Karpas-422 (cell line): ENCODE measurements around the gene ATMIN. TPM values are rescaled to one million over a fixed set of nuclear protein-coding genes. Genes with fewer than 3 reads are reported as not detected.
A peak's percentile ranks its signal among the peaks of the same experiment; 100 is the strongest.

ENCODE experiments used
- DNase-seq: peaks from one replicate; pipeline ENCODE4 v3.0.0-alpha.2; 2015
- H2AFZ ChIP-seq: fragments of 200-600 bp; sonication (generic); 2 replicates; pipeline ENCODE4 v1.6.1; 2014; ENCODE audit warnings: antibody characterized with exemption, low read length, mixed read lengths
- H3K27ac ChIP-seq: fragments of 200-600 bp; sonication (generic); 2 replicates; pipeline ENCODE4 v1.5.1; 2014; ENCODE audit warnings: mild to moderate bottlenecking, low read length, moderate library complexity
- H3K27me3 ChIP-seq: fragments of 200-600 bp; sonication (generic); 2 replicates; pipeline ENCODE4 v1.6.1; 2014; ENCODE audit warnings: low read length, mixed read lengths
- H3K36me3 ChIP-seq: fragments of 200-600 bp; sonication (generic); 2 replicates; pipeline ENCODE4 v1.6.1; 2014; ENCODE audit warnings: low read length, mixed read lengths; ENCODE audit not compliant: insufficient read depth
- H3K4me1 ChIP-seq: fragments of 200-600 bp; sonication (generic); 2 replicates; pipeline ENCODE4 v1.6.1; 2014; ENCODE audit warnings: mild to moderate bottlenecking, low read length, mixed read lengths
- H3K4me2 ChIP-seq: fragments of 200-600 bp; sonication (generic); 2 replicates; pipeline ENCODE4 v1.6.1; 2014; ENCODE audit warnings: low read length, low read depth, mild to moderate bottlenecking; ENCODE audit not compliant: poor library complexity, severe bottlenecking
- H3K4me3 ChIP-seq: fragments of 200-600 bp; sonication (generic); 2 replicates; pipeline ENCODE4 v1.5.1; 2014; ENCODE audit warnings: mild to moderate bottlenecking, antibody characterized with exemption, low read length, mixed read lengths
- H3K79me2 ChIP-seq: fragments of 200-600 bp; sonication (generic); 2 replicates; pipeline ENCODE4 v1.6.1; 2014; ENCODE audit warnings: mild to moderate bottlenecking, low read length, mixed read lengths
- H3K9ac ChIP-seq: fragments of 200-600 bp; sonication (generic); 2 replicates; pipeline ENCODE4 v1.6.0; 2014; ENCODE audit warnings: low read length
- H3K9me2 ChIP-seq: fragments of 200-600 bp; sonication (generic), shearing (Covaris generic); replicated peaks from 2 replicates; pipeline ENCODE4 v1.6.0; 2014; ENCODE audit warnings: mild to moderate bottlenecking, low read length, moderate library complexity; ENCODE audit not compliant: insufficient read depth
- H3K9me3 ChIP-seq: fragments of 300-700, 200-600 bp; sonication (generic); 2 replicates; pipeline ENCODE4 v1.6.1; 2014; ENCODE audit warnings: low read length, mixed read lengths
- H4K20me1 ChIP-seq: fragments of 200-600 bp; sonication (generic); 2 replicates; pipeline ENCODE4 v1.6.1; 2014; ENCODE audit warnings: mild to moderate bottlenecking, antibody characterized with exemption, low read length, low read depth; ENCODE audit not compliant: insufficient read depth
- total RNA-seq: library from RNA; depleted of rRNA; stranded (reverse); fragments of >200 nt; shearing (Covaris generic); gene quantifications from 2 replicates; pipeline ENCODE4 v1.2.3, GENCODE V29; 2014; ENCODE audit warnings: low replicate concordance

The ATMIN gene
- total RNA-seq, 1 experiment from 2014 or later = 62.1 TPM

DNA sequence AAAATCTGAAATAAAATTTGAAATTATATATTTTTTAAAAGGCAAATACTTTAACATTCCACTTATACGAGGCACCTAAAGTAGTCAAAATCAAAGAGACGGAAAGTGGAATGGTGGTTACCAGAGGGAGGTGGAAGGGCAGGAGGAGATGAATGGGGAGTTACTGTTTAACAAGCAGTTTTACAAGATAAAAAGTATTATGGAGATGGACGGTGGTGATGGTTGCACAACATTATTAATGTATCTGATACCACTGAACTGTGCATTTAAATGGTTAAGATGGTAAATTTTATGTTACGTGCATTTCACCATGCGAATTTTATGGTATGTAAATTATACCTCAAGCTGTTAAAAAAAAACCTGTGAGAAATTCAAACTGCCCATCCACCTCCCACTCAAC, 34.3 kb upstream of the ATMIN start:
- H4K20me1 ChIP-seq = no peaks in the 10 kb centered on the region; the same call in 1 of the 2 replicates
- no peaks in the 10 kb centered on the region for H3K9me2 ChIP-seq
- H3K27me3 ChIP-seq = no peaks in the 10 kb centered on the region
- no peak overlapping the region for H2AFZ ChIP-seq
- H3K4me2 ChIP-seq = no peak overlapping the region
- H3K4me3 ChIP-seq = no peak overlapping the region
- peaks cover 52% of the 10 kb centered on the region for H3K4me1 ChIP-seq
- H3K9ac ChIP-seq = no peak overlapping the region
- no peak overlapping the region for H3K27ac ChIP-seq
- H3K79me2 ChIP-seq = peaks cover 99% of the 10 kb centered on the region
- peaks cover 4% of the 10 kb centered on the region; the same call in 1 of the 2 replicates for H3K36me3 ChIP-seq
- no peak for DNase-seq
- no peaks in the 10 kb centered on the region for H3K9me3 ChIP-seq

DNA sequence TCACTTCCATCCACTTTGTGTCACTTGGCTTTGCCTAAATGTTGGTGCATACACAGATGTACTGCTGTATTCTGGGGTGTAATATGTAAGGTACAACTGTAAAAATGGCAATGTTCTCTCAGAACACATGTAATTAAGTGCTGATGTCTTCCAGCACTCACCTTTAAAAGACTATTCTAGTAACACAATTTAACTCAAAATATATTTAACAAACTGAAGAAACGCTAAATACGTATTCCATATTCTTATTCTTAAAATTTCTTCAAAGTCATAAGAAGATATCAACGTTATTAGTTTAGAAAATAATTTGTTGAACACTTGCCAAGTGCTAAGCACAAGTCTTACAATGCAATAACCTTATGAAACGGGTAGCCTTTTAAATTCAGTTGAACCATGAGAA, 32.6 kb upstream of the ATMIN start:
- H3K27me3 ChIP-seq = no peaks in the 10 kb centered on the region
- no peak overlapping the region for H3K9ac ChIP-seq
- H3K79me2 ChIP-seq = peaks cover 91% of the 10 kb centered on the region
- H3K36me3 ChIP-seq = peaks cover 4% of the 10 kb centered on the region; the same call in 1 of the 2 replicates
- no peak for DNase-seq
- peaks cover 35% of the 10 kb centered on the region for H3K4me1 ChIP-seq
- no peak overlapping the region for H2AFZ ChIP-seq
- no peaks in the 10 kb centered on the region for H3K9me2 ChIP-seq
- H3K9me3 ChIP-seq = no peaks in the 10 kb centered on the region
- H3K27ac ChIP-seq = no peak overlapping the region
- no peak overlapping the region for H3K4me3 ChIP-seq
- peaks cover 2% of the 10 kb centered on the region; the same call in 1 of the 2 replicates for H4K20me1 ChIP-seq
- peak overlapping the region; percentile 76 for H3K4me2 ChIP-seq

DNA sequence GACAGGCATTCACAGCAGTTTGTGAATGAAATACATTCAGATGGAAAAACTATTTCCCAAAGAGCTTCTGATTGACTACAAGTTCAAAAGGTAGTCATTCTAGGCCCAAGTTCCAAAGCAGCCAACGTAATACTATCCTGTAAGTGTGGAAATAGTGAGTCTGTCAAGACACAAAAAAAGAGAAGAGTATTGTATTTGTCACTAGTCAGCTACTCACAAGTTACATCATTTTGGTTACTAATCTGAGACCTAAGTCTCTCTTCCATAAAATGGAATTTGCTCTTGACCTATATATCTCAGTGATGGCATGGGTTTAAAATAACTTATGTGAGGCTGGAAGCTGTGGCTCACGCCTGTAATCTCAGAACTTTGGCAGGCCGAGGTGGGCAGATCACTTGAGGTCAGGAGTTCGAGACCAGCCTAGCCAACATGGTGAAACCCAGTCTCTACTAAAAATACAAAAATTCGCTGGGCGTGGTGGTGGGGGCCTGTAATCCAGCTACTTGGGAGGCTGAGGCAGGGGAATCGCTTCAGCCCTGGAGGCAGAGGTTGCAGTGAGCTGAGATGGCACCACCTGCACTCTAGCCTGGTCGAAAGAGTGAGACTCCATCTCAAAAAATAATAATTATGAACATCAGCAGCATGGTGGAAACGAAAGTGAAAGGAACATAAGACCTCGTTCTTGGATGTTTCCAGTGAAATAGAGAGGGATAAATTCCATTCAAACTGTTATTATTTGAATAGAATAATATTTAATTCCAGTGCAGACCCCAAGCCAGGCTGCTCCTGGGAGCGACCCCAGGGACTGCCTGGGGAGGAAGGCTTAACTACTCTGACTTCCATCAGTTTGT, 31.8 kb upstream of the ATMIN start:
- no peak for DNase-seq
- Histone ChIP-seq H3K4me3 (peak overlapping the region; percentile 10; the same call in 1 of the 2 replicates), H3K9ac (peak overlapping the region; percentile 31)

GRCh38 chr16:81004646-81005353, 30.8 kb upstream of the ATMIN start:
- Histone ChIP-seq H3K9me2 (no peaks in the 10 kb centered on the region), H3K27me3 (no peaks in the 10 kb centered on the region), H2AFZ (no peak overlapping the region), H3K27ac (no peak overlapping the region), H3K79me2 (peaks cover 91% of the 10 kb centered on the region), H3K4me1 (peaks cover 46% of the 10 kb centered on the region), H3K4me3 (peak overlapping the region; percentile 44), H3K9me3 (no peaks in the 10 kb centered on the region), H3K9ac (peak overlapping the region; percentile 31), H3K4me2 (peak overlapping the region; percentile 76), H4K20me1 (peaks cover 5% of the 10 kb centered on the region; the same call in 1 of the 2 replicates), H3K36me3 (peaks cover 11% of the 10 kb centered on the region; the same call in 1 of the 2 replicates)
- peak; percentile 89 for DNase-seq

More for the DNA sequence above, 31.8 kb upstream of the ATMIN start:
- Histone ChIP-seq H3K36me3 (peaks cover 4% of the 10 kb centered on the region; the same call in 1 of the 2 replicates), H3K4me2 (peak overlapping the region; percentile 76), H3K27me3 (no peaks in the 10 kb centered on the region), H3K4me1 (peaks cover 40% of the 10 kb centered on the region), H3K27ac (no peak overlapping the region), H3K9me3 (no peaks in the 10 kb centered on the region), H4K20me1 (peaks cover 5% of the 10 kb centered on the region; the same call in 1 of the 2 replicates), H3K79me2 (peaks cover 91% of the 10 kb centered on the region), H3K9me2 (no peaks in the 10 kb centered on the region), H2AFZ (no peak overlapping the region)

DNA sequence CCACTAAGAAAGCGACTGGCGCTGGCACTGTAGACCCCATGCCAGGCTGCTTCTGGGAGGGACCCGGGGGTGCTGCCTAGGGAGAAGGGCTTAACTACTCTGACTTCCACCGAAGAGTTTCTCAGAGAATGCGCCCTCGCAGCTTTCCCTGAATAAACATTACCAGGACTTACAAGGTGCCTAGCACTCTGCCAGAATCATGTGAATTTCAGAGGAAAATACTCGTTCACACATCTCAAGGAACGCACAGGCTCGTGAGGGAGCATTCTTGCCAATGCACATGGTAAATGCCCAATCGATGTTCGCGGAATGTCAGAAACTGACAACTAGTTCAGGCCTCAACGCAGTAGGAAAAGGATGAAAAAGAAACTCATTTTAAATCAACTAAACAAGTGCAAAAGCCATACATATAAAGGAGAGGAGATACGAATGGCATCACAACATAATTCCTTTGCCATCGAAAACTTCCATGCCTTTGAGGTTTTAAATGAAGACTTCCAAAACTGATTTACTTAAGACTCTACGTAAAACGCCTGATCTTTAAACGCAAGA, 30.0 kb upstream of the ATMIN start:
- H3K9me2 ChIP-seq = no peaks in the 10 kb centered on the region
- peaks cover 5% of the 10 kb centered on the region; the same call in 1 of the 2 replicates for H4K20me1 ChIP-seq
- peak overlapping the region; percentile 76 for H3K4me2 ChIP-seq
- peak overlapping the region; percentile 97 for H3K9ac ChIP-seq
- peaks cover 11% of the 10 kb centered on the region; the same call in 1 of the 2 replicates for H3K36me3 ChIP-seq
- peak overlapping the region; percentile 98 for H3K4me3 ChIP-seq
- no peaks in the 10 kb centered on the region for H3K9me3 ChIP-seq
- H3K27me3 ChIP-seq = no peaks in the 10 kb centered on the region
- DNase-seq = no peak
- no peak overlapping the region; the same call in 1 of the 2 replicates for H3K27ac ChIP-seq
- H3K4me1 ChIP-seq = peaks cover 46% of the 10 kb centered on the region
- H2AFZ ChIP-seq = no peak overlapping the region
- peaks cover 91% of the 10 kb centered on the region for H3K79me2 ChIP-seq

GRCh38 chr16:81006211-81006812, 29.3 kb upstream of the ATMIN start:
- Histone ChIP-seq H3K27me3 (no peaks in the 10 kb centered on the region), H3K9me2 (no peaks in the 10 kb centered on the region), H4K20me1 (peaks cover 5% of the 10 kb centered on the region; the same call in 1 of the 2 replicates), H3K4me1 (peaks cover 46% of the 10 kb centered on the region), H2AFZ (peak overlapping the region; percentile 76; the same call in 1 of the 2 replicates), H3K79me2 (peaks cover 91% of the 10 kb centered on the region), H3K9ac (peak overlapping the region; percentile 97), H3K4me2 (peak overlapping the region; percentile 76), H3K4me3 (peak overlapping the region; percentile 98), H3K36me3 (peaks cover 7% of the 10 kb centered on the region; the same call in 1 of the 2 replicates), H3K27ac (peak overlapping the region; percentile 82), H3K9me3 (no peaks in the 10 kb centered on the region)
- peak; percentile 83 for DNase-seq

DNA sequence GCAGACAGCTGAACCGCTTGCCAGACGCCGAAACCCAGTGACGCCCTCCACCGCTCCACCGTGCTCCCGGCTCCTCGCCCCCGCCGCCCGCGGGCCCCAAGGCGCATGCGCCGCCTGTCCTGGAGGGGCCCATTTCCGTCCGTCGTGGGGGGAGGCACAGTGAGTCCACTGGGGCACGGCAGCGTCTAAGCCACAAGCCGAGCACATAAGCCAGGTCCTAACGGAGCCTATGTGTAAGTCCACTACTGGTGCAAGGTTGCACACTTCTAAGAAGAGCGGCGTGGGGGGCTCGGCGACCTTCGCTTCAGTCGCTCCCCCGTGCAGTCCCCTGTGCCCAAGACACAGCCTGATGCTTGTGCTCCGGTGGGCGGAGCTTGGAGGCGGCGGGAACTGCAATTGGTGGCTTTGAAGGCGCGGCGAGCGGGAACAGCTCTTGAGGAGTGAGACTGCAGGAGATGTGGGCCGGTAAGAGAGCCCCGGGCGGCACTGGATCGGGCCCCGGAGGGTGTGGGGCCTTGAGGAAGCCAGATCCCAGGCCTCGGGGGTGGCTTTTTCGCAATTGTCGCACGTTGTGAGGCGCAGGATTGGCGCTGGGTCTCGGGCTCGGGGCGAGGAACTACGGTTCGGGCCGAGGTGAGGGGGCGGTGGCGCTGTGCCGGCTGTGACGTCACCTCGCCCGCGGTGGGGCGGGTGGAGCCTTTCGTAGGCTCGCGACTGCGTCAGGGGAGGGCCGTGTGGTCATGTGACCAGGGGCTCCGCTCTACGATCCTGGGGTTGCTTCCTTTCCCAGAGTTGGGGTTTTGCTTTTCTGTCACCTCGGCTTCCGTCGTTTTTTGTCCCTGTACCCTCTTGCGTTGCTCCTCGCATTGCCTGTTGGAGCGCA, 28.6 kb upstream of the ATMIN start, which contains the start of the genes CENPN and CMC2:
CENPN (plus strand) TSS at position 402 of the 883 bp plus-strand sequence. CDS start 4,726 bp downstream, outside the sequence.
CMC2 (minus strand) TSS at position 73 of the 883 bp plus-strand sequence. CDS start 9,491 bp downstream, outside the sequence.
- Histone ChIP-seq H3K9me2 (no peaks in the 10 kb centered on the region), H3K4me3 (peak within 1 kb of the TSS; percentile 98), H3K9me3 (no peaks in the 10 kb centered on the region), H3K4me2 (peak within 1 kb of the TSS; percentile 76), H3K79me2 (peaks cover 91% of the 10 kb centered on the region), H3K4me1 (peaks cover 46% of the 10 kb centered on the region), H3K36me3 (peaks cover 10% of the 10 kb centered on the region; the same call in 1 of the 2 replicates), H3K27me3 (no peaks in the 10 kb centered on the region), H2AFZ (peak within 1 kb of the TSS; percentile 76; the same call in 1 of the 2 replicates), H3K9ac (peak within 1 kb of the TSS; percentile 97), H4K20me1 (peaks cover 5% of the 10 kb centered on the region; the same call in 1 of the 2 replicates), H3K27ac (peak within 1 kb of the TSS; percentile 82)
- peak; percentile 98 for DNase-seq
